Panc1 (cell line): Measurements from ENCODE around the gene SLC9A9. TPM values are rescaled to one million over a fixed set of nuclear protein-coding genes. Genes with fewer than 3 reads are reported as not detected.

Source experiments
- ATAC-seq: fragments of 200-7000 bp; cut with Tn5 transposase; 2 replicates; pipeline ENCODE4 v1.9.1; 2020; ENCODE audit warnings: mild to moderate bottlenecking, moderate library complexity
- BruUV-seq: library from RNA; stranded (reverse); fragments of 400-500 nt; replicated peaks from 2 replicates; lab custom pipeline; 2021; lab: Mats Ljungman, UMichigan
- CTCF ChIA-PET: fragments of 300-600 bp; sonication (Branson Sonifier 250); formaldehyde crosslinking; loops from one replicate; lab custom pipeline; 2022; ENCODE audit warnings: antibody characterized with exemption; lab: Charles Lee
- POLR2A ChIA-PET: fragments of 300-600 bp; sonication (Branson Sonifier 250); formaldehyde crosslinking; loops from one replicate; lab custom pipeline; 2022; ENCODE audit warnings: antibody characterized with exemption; lab: Charles Lee
- DNase-seq: peaks from one replicate; pipeline ENCODE4 v3.0.0-alpha.2; 2010; ENCODE audit warnings: low read depth, low spot score
- H3K27ac ChIP-seq: 2 replicates; pipeline ENCODE4 v1.5.1; 2011; ENCODE audit warnings: mild to moderate bottlenecking, low read length, inconsistent platforms
- H3K27me3 ChIP-seq: fragments of 200-500 bp; sonication (Bioruptor generic); 2 replicates; pipeline ENCODE4 v1.6.0; 2014; ENCODE audit warnings: low read length, inconsistent platforms; ENCODE audit not compliant: control insufficient read depth, insufficient read depth
- H3K36me3 ChIP-seq: fragments of 200-500 bp; sonication (Bioruptor generic); 2 replicates; pipeline ENCODE4 v1.5.1; 2014; ENCODE audit warnings: inconsistent platforms, mild to moderate bottlenecking, low read length, moderate library complexity; ENCODE audit not compliant: control insufficient read depth, insufficient read depth
- H3K4me1 ChIP-seq: 2 replicates; pipeline ENCODE4 v1.5.1; 2011; ENCODE audit warnings: inconsistent platforms, mild to moderate bottlenecking, low read length, moderate library complexity; ENCODE audit not compliant: control insufficient read depth, insufficient read depth
- H3K4me3 ChIP-seq, 2 experiments: 2 replicates each; pipeline ENCODE4 v1.5.1; 2011 to 2012; ENCODE audit warnings: low read depth in 2 of 2, low read length in 2 of 2, mild to moderate bottlenecking in 2 of 2, inconsistent platforms in 1 of 2, moderate library complexity in 1 of 2
- H3K9me3 ChIP-seq: fragments of 200-500 bp; sonication (Bioruptor generic); 2 replicates; pipeline ENCODE4 v1.5.1; 2014; ENCODE audit warnings: low read depth, mild to moderate bottlenecking, inconsistent platforms, low read length, moderate library complexity; ENCODE audit not compliant: control insufficient read depth, insufficient read depth
- POLR2AphosphoS5 ChIP-seq: IDR thresholded peaks from 2 replicates; pipeline ENCODE4 v1.6.1; 2012; ENCODE audit warnings: mild to moderate bottlenecking, low read depth, low read length, moderate library complexity
- SIN3A ChIP-seq: IDR thresholded peaks from 2 replicates; pipeline ENCODE4 v1.6.1; 2012; ENCODE audit warnings: low read depth, mild to moderate bottlenecking, low read length, moderate library complexity, borderline replicate concordance; ENCODE audit not compliant: insufficient read depth
- TCF7L2 ChIP-seq: IDR thresholded peaks from 2 replicates; pipeline ENCODE4 v1.6.1; 2011; ENCODE audit warnings: mild to moderate bottlenecking, low read depth, low read length, inconsistent platforms
- in situ Hi-C: cut with HindIII; loops from 2 replicates; pipeline ENCODE4 v1.10.0; 2016; ENCODE audit warnings: low sequenced_read_pairs, low pct_unique_long_range_greater_than_20kb
- intact Hi-C: fragments of 100-400 bp; cut with micrococcal nuclease; formaldehyde crosslinking; loops from one replicate; pipeline ENCODE4 v1.10.0; 2022; ENCODE audit not compliant: unreplicated experiment
- total RNA-seq: library from RNA; stranded (reverse); gene quantifications from one replicate; pipeline ENCODE4 v1.2.1, GENCODE V29; 2021; ENCODE audit not compliant: unreplicated experiment
- TF ChIP-seq, protein P1 (sequence below): fragments of 450-650 bp; IDR thresholded peaks from 2 replicates; pipeline ENCODE4 v1.5.1; 2017; ENCODE audit warnings: mild to moderate bottlenecking
- TF ChIP-seq, protein P2 (sequence below), 2 experiments: IDR thresholded peaks; 2 replicates each; pipeline ENCODE4 v1.6.1; 2011 to 2012; ENCODE audit warnings: low read depth in 2 of 2, control low read depth in 1 of 2, low read length in 1 of 2, mild to moderate bottlenecking in 1 of 2, moderate library complexity in 1 of 2; ENCODE audit not compliant: insufficient read depth in 1 of 2

The SLC9A9 gene
- total RNA-seq, 1 experiment from 2014 or later = not detected

DNA sequence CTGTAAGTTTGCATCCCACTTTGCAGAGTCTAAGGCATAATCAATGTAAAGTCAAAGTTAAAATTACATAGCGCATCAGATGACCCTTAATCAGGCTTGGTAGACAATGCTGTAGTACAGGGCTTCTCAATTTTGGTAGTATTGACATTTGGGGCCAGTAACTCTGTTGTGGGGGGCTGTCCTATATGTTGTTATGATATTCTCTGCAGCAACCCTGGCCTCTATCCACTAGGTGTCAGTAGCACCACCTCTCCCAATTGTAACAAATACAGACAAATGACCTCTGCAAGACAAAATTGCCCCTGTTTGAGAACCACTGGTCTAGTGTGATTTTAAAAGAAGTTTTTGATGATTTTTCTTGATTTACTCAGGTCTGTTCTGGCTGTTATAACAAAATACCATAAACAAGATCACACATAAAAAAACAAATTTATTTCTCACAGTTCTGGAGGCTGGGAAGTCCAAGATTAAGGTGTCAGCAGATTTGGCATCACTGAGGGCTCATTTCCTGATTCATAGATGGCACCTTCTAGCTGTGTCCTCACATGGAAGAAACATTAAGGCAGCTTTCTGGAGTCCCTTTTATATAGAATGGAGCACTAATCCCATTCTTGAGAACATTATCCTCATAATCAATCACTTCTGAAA lies 37.6 kb upstream of the SLC9A9 start:
- CTCF ChIA-PET = no interaction called here
- BruUV-seq = no TSS peak
- TF ChIP-seq, protein P1, sequence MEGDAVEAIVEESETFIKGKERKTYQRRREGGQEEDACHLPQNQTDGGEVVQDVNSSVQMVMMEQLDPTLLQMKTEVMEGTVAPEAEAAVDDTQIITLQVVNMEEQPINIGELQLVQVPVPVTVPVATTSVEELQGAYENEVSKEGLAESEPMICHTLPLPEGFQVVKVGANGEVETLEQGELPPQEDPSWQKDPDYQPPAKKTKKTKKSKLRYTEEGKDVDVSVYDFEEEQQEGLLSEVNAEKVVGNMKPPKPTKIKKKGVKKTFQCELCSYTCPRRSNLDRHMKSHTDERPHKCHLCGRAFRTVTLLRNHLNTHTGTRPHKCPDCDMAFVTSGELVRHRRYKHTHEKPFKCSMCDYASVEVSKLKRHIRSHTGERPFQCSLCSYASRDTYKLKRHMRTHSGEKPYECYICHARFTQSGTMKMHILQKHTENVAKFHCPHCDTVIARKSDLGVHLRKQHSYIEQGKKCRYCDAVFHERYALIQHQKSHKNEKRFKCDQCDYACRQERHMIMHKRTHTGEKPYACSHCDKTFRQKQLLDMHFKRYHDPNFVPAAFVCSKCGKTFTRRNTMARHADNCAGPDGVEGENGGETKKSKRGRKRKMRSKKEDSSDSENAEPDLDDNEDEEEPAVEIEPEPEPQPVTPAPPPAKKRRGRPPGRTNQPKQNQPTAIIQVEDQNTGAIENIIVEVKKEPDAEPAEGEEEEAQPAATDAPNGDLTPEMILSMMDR = peak; percentile 90
- TF ChIP-seq, protein P2, sequence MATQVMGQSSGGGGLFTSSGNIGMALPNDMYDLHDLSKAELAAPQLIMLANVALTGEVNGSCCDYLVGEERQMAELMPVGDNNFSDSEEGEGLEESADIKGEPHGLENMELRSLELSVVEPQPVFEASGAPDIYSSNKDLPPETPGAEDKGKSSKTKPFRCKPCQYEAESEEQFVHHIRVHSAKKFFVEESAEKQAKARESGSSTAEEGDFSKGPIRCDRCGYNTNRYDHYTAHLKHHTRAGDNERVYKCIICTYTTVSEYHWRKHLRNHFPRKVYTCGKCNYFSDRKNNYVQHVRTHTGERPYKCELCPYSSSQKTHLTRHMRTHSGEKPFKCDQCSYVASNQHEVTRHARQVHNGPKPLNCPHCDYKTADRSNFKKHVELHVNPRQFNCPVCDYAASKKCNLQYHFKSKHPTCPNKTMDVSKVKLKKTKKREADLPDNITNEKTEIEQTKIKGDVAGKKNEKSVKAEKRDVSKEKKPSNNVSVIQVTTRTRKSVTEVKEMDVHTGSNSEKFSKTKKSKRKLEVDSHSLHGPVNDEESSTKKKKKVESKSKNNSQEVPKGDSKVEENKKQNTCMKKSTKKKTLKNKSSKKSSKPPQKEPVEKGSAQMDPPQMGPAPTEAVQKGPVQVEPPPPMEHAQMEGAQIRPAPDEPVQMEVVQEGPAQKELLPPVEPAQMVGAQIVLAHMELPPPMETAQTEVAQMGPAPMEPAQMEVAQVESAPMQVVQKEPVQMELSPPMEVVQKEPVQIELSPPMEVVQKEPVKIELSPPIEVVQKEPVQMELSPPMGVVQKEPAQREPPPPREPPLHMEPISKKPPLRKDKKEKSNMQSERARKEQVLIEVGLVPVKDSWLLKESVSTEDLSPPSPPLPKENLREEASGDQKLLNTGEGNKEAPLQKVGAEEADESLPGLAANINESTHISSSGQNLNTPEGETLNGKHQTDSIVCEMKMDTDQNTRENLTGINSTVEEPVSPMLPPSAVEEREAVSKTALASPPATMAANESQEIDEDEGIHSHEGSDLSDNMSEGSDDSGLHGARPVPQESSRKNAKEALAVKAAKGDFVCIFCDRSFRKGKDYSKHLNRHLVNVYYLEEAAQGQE (IDR thresholded peaks at IDR 0.05; ENCODE audit: insufficient read depth in 1 of 2, low read depth in 2 of 2, low read length in 1 of 2) = no peak
- ATAC-seq (peak; percentile 89), DNase-seq (peak; percentile 38)
- in situ Hi-C loops = no loop called here
- Histone ChIP-seq H3K36me3 (no peaks in the 10 kb centered on the region), H3K9me3 (no peaks in the 10 kb centered on the region), H3K4me3 (no peak overlapping the region), H3K27ac (no peak overlapping the region), H3K27me3 (peaks cover 2% of the 10 kb centered on the region; the same call in 1 of the 2 replicates), H3K4me1 (no peaks in the 10 kb centered on the region)
- intact Hi-C loops = no loop called here
- POLR2A ChIA-PET = interaction anchor here (0.6 kb wide), 1 partner anchor 81 kb away, joined by 3 read pairs; no protein-coding TSS in a partner anchor

DNA sequence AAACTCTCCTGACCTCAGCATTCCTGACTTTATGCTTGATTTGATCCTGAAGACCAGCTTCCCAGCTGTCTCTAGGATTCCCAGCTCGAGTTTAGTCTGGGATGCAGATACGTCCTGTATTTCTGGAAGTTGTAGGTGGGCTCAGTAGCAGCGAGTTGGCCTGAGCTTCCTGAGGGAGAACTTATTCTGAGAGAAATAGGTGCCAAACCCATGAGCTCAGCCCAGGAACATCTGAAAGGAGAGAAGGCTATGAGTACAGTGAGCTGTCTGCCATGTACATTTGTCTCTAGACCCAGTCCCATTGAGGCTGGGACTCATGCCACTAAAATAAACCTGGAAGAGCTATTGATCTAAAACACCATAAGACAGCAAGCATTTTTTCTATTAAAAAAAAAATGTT lies 36.6 kb upstream of the SLC9A9 start:
- Histone ChIP-seq H3K4me1 (no peaks in the 10 kb centered on the region), H3K27ac (no peak overlapping the region), H3K27me3 (peaks cover 2% of the 10 kb centered on the region; the same call in 1 of the 2 replicates), H3K9me3 (no peaks in the 10 kb centered on the region), H3K4me3 (no peak overlapping the region), H3K36me3 (no peaks in the 10 kb centered on the region)
- intact Hi-C loops (no loop called here), in situ Hi-C loops (no loop called here)
- ATAC-seq (no peak), DNase-seq (no peak)
- CTCF ChIA-PET = interaction anchor here (0.7 kb wide), 1 partner anchor 86 kb away, joined by 3 read pairs; no protein-coding TSS in a partner anchor
- POLR2A ChIA-PET = no interaction called here
- BruUV-seq = no TSS peak
- TF ChIP-seq, protein P1 = no peak

DNA sequence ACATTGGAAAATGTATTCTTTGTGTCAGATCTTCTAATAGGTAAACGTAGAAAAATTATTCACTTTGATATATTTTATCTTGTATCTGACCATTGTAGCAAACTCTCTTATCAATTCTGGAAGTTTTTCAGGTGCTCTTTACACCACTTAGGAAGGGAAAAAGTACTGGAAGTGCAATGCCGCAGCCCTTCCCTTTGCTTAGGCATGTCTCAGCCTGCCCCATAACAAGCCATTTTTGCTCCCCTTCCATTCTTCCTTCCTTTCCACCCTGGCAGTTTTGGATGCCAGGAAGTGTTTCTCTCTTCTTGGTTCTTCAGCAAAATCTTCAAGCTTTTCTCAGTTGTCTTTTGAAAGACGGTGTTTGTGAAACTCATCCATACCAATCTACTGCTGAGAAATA lies 34.9 kb upstream of the SLC9A9 start:
- no peaks in the 10 kb centered on the region for H3K4me1 ChIP-seq
- no TSS peak for BruUV-seq
- ChIA-PET POLR2A (no interaction called here), CTCF (no interaction called here)
- ATAC-seq = no peak
- TF ChIP-seq SIN3A = no peak
- TF ChIP-seq TCF7L2 = no peak
- TF ChIP-seq POLR2AphosphoS5 = no peak
- TF ChIP-seq, protein P1 = no peak
- TF ChIP-seq, protein P2 (IDR thresholded peaks at IDR 0.05; ENCODE audit: insufficient read depth in 1 of 2, low read depth in 2 of 2, low read length in 1 of 2) = no peak
- H3K36me3 ChIP-seq = no peaks in the 10 kb centered on the region
- intact Hi-C loops = no loop called here
- DNase-seq = no peak
- peaks cover 2% of the 10 kb centered on the region; the same call in 1 of the 2 replicates for H3K27me3 ChIP-seq
- no peak overlapping the region for H3K4me3 ChIP-seq
- in situ Hi-C loops = no loop called here
- no peaks in the 10 kb centered on the region for H3K9me3 ChIP-seq
- no peak overlapping the region for H3K27ac ChIP-seq
